Uterus (tissue), 2 donors: Measurements from ENCODE around the gene MSI2.

Source experiments
- POLR2A ChIP-seq, 2 donors: fragments of 450-650 bp; IDR thresholded peaks; one replicate each; pipeline ENCODE4 v1.6.1; 2016; ENCODE audit warnings: antibody characterized with exemption in 2 of 2, mild to moderate bottlenecking in 1 of 2, moderate library complexity in 1 of 2
- TF ChIP-seq, protein P1 (sequence below), 4 experiments: fragments of 200-600 bp in 2 of 4; fragments of 450-650 bp in 2 of 4; sonication (generic) in 2 of 4; IDR thresholded peaks; one replicate each; pipeline ENCODE4 v1.5.1; 2016 to 2019; ENCODE audit warnings: antibody characterized with exemption in 4 of 4, mild to moderate bottlenecking in 2 of 4, moderate library complexity in 1 of 4

DNA sequence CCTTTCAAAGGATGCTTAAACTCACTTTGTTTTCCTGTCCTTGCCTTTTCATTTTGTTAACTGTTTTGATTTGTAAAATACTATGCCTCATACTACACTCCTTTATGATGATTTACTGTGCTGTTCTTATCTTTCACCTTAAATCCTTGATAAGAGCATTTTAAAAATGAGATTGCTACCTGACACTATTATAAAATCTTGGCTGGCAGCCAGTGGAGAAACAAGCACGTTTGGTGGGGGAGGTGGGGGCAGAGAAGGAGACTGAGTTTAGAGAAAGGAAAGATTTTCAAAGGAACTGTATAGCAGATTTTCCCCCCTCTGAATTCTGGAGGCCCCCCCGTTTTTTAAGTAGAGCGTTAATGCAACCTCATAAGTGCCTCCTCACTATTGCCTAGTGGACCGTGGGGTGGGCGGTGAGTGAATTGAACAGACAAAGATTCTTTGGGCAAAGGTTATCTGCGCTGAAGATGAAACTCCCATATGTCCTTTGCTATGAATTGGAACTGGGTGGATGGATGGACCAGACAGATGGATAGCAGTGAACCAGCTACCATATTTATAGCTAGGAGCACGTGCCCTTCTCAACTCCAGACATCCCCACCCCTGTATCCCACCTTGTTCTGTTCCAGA is 288.6 kb downstream of the MSI2 start:
- TF ChIP-seq, protein P1, sequence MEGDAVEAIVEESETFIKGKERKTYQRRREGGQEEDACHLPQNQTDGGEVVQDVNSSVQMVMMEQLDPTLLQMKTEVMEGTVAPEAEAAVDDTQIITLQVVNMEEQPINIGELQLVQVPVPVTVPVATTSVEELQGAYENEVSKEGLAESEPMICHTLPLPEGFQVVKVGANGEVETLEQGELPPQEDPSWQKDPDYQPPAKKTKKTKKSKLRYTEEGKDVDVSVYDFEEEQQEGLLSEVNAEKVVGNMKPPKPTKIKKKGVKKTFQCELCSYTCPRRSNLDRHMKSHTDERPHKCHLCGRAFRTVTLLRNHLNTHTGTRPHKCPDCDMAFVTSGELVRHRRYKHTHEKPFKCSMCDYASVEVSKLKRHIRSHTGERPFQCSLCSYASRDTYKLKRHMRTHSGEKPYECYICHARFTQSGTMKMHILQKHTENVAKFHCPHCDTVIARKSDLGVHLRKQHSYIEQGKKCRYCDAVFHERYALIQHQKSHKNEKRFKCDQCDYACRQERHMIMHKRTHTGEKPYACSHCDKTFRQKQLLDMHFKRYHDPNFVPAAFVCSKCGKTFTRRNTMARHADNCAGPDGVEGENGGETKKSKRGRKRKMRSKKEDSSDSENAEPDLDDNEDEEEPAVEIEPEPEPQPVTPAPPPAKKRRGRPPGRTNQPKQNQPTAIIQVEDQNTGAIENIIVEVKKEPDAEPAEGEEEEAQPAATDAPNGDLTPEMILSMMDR (IDR thresholded peaks at IDR 0.05): no peak
- TF ChIP-seq POLR2A (IDR thresholded peaks at IDR 0.05): no peak
